Skeletal muscle satellite cell (primary cell): Measurements from ENCODE around the gene CALU.

ENCODE experiments used
- H3K27me3 ChIP-seq: 2 replicates; pipeline ENCODE4 v1.7.0; 2013; ENCODE audit warnings: low read length; ENCODE audit not compliant: control insufficient read depth, insufficient read depth
- H3K36me3 ChIP-seq: 2 replicates; pipeline ENCODE4 v1.7.0; 2013; ENCODE audit warnings: mild to moderate bottlenecking, control low read depth, low read length; ENCODE audit not compliant: insufficient read depth
- H3K4me1 ChIP-seq: 2 replicates; pipeline ENCODE4 v1.7.0; 2013; ENCODE audit warnings: low read length; ENCODE audit not compliant: control insufficient read depth, insufficient read depth
- H3K4me2 ChIP-seq: 2 replicates; pipeline ENCODE4 v1.7.0; 2013; ENCODE audit warnings: mild to moderate bottlenecking, low read length
- H3K4me3 ChIP-seq: 2 replicates; pipeline ENCODE4 v1.7.0; 2013; ENCODE audit warnings: low read length
- H3K9ac ChIP-seq: 2 replicates; pipeline ENCODE4 v1.7.0; 2013; ENCODE audit warnings: mild to moderate bottlenecking, low read depth, low read length, moderate library complexity
- H3K9me3 ChIP-seq: replicated peaks from 2 replicates; pipeline ENCODE4 v1.7.0; 2013; ENCODE audit warnings: mild to moderate bottlenecking, control low read depth, low read length

The CALU gene

DNA sequence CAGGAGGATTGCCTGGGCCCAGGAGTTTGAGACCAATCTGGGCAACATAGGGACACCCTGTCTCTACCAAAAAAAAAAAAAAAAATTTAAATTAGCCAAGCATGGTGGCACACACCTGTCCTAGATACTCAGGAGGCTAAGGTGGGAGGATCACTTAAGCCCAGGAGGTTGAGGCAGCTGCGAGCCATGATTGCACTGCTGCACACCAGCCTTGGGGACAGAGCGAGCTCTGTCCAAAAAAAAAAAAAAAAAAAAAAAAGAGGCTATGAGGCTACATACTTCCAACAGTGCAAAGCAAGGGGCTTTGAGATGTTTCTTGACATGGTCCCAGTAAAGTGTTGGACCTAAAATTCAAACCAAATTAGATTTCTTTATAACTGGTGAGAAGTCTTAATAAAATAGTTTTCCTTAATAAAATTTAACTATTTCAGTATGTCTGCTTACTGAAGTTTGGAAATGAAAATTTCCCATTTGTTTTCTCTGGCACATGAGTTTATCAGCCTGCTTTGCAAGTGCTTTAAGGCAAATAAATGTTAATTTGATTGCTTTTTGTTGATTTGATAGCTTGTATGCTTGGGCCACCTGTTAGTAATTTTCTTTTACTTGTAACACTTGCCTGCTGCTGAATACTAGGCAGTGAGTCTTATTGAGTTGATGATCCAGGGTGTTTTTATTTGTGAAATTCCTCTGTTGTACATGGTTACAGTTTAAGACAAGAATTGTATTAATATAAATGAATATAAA is 16.1 kb downstream of the CALU start:
- Histone ChIP-seq H3K27me3 (no peaks in the 10 kb centered on the region), H3K4me1 (peaks cover 36% of the 10 kb centered on the region), H3K4me2 (peak overlapping the region; percentile 46), H3K9ac (peak overlapping the region; percentile 41), H3K9me3 (no peaks in the 10 kb centered on the region), H3K4me3 (no peak overlapping the region), H3K36me3 (peaks cover 88% of the 10 kb centered on the region)

DNA sequence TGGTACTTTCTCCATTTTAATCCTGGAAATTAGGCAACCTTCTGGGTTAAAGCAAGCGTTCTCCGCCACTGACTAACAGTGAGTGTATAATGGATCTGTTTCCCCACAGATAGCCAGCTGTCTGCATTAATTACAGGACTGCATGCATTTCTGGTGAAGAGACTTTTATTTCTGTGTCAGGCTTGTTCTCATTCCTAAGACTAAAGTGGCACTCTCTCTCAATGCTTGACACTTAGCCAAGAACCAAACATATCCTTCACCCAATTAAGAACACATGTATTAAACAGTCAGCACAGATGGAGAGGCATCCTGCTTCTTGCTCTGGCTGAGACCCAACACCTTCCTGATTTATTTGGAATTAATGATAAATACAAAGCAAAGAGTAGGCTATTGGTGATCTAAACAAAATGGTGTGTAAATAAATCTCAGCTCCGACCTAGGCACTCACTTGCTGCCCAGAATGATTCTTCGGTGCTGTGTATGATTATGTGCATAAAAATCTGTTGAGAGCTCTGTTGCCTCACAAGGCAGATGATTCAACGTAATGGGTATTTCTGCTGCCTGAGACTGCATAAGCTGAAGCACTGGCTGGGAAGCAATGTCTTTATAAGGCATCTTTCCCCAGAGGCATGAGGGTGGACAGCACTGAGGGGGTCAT is 16.8 kb downstream of the CALU start:
- peak overlapping the region; percentile 49 for H3K4me2 ChIP-seq
- H3K4me1 ChIP-seq: peaks cover 36% of the 10 kb centered on the region
- H3K27me3 ChIP-seq: no peaks in the 10 kb centered on the region
- H3K4me3 ChIP-seq: no peak overlapping the region
- peak overlapping the region; percentile 40 for H3K9ac ChIP-seq
- no peaks in the 10 kb centered on the region for H3K9me3 ChIP-seq
- peaks cover 88% of the 10 kb centered on the region for H3K36me3 ChIP-seq

DNA sequence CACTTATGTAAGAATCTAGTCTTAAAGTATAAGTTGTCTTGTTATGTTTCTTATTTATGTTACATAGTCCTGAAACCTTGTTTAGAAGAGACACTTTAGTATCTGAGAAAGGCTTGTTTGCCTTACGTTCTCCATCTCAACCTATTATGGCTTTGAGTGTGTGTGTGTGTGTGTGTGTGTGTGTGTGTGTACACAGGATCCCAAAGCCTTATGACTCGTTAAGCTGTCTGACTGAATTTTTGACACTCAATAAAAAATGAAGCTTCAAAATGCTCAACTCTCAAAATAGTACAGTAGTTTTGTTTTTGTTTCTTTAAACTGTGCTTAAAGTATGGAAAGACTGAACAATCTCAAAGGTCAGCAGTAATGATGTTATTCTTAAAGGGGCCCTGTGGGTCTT is 18.0 kb downstream of the CALU start:
- Histone ChIP-seq H3K9me3 (no peaks in the 10 kb centered on the region), H3K4me3 (no peak overlapping the region), H3K4me1 (peaks cover 36% of the 10 kb centered on the region), H3K9ac (peak overlapping the region; percentile 40), H3K27me3 (no peaks in the 10 kb centered on the region), H3K4me2 (no peak overlapping the region), H3K36me3 (peaks cover 91% of the 10 kb centered on the region)

DNA sequence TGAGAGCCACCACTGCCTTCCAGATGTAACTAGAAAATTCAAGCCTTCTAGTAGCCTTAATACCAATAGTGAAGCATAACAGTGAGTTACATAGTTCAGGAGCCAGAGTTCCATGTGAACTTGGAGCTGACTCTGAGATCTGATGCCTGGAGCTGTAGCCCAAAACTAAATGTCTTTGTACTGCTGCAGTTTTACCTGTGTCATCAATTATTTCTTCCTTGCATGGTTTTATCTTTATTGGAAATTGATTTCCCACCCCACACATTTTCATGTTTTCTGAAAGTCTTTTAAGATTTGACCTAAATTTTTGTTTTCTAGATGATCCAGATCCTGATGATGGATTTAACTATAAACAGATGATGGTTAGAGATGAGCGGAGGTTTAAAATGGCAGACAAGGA is 19.4 kb downstream of the CALU start:
- H3K27me3 ChIP-seq: no peaks in the 10 kb centered on the region
- no peak overlapping the region for H3K4me2 ChIP-seq
- no peak overlapping the region for H3K9ac ChIP-seq
- H3K4me1 ChIP-seq: peaks cover 36% of the 10 kb centered on the region
- H3K9me3 ChIP-seq: no peaks in the 10 kb centered on the region
- peaks cover 88% of the 10 kb centered on the region for H3K36me3 ChIP-seq
- no peak overlapping the region for H3K4me3 ChIP-seq

GRCh38 chr7:128759242-128759641 is 20.1 kb downstream of the CALU start:
- no peak overlapping the region for H3K4me2 ChIP-seq
- no peak overlapping the region for H3K9ac ChIP-seq
- H3K4me3 ChIP-seq: no peak overlapping the region
- H3K27me3 ChIP-seq: no peaks in the 10 kb centered on the region
- peaks cover 89% of the 10 kb centered on the region for H3K36me3 ChIP-seq
- H3K9me3 ChIP-seq: no peaks in the 10 kb centered on the region
- H3K4me1 ChIP-seq: peaks cover 31% of the 10 kb centered on the region

DNA sequence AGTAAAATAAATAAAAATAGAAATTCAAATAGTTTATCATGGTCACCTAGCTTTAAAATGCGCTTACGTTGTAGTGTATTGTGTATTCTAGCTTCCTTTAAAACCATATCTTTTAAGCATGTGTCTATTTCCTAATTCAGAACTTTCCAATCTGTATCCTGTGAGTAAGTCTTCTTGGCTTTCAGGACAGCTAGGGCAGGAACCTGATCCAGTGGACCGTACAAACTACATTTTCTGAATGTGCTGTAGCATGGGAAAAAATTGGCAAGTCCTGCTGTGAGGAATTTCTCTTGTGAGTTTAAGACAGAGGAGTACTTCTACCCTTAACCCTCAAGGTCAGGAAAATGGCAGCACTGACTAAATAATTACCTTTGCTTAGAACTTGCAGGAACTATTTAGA is 24.4 kb downstream of the CALU start:
- Histone ChIP-seq H3K9me3 (no peaks in the 10 kb centered on the region), H3K9ac (no peak overlapping the region), H3K4me1 (no peaks in the 10 kb centered on the region), H3K36me3 (peaks cover 88% of the 10 kb centered on the region), H3K27me3 (no peaks in the 10 kb centered on the region), H3K4me3 (no peak overlapping the region), H3K4me2 (no peak overlapping the region)

GRCh38 chr7:128767475-128768110 is 28.4 kb downstream of the CALU start:
- no peak overlapping the region for H3K4me2 ChIP-seq
- no peaks in the 10 kb centered on the region for H3K9me3 ChIP-seq
- H3K4me3 ChIP-seq: no peak overlapping the region
- H3K36me3 ChIP-seq: peaks cover 91% of the 10 kb centered on the region
- no peaks in the 10 kb centered on the region for H3K4me1 ChIP-seq
- no peaks in the 10 kb centered on the region for H3K27me3 ChIP-seq
- H3K9ac ChIP-seq: no peak overlapping the region

DNA sequence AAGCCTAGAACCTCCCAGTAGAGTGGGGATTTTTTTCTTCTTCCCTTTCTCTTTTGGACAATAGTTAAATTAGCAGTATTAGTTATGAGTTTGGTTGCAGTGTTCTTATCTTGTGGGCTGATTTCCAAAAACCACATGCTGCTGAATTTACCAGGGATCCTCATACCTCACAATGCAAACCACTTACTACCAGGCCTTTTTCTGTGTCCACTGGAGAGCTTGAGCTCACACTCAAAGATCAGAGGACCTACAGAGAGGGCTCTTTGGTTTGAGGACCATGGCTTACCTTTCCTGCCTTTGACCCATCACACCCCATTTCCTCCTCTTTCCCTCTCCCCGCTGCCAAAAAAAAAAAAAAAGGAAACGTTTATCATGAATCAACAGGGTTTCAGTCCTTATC is 31.1 kb downstream of the CALU start:
- no peak overlapping the region for H3K4me2 ChIP-seq
- peaks cover 91% of the 10 kb centered on the region for H3K36me3 ChIP-seq
- no peaks in the 10 kb centered on the region for H3K4me1 ChIP-seq
- no peak overlapping the region for H3K9ac ChIP-seq
- H3K4me3 ChIP-seq: no peak overlapping the region
- H3K9me3 ChIP-seq: no peaks in the 10 kb centered on the region
- H3K27me3 ChIP-seq: no peaks in the 10 kb centered on the region

- no peaks in the 10 kb centered on the region for H3K27me3 ChIP-seq
- peaks cover 63% of the 10 kb centered on the region for H3K36me3 ChIP-seq
- H3K4me3 ChIP-seq: no peak overlapping the region
- H3K9ac ChIP-seq: no peak overlapping the region
- peaks cover 3% of the 10 kb centered on the region for H3K9me3 ChIP-seq
- H3K4me2 ChIP-seq: no peak overlapping the region
- H3K4me1 ChIP-seq: no peaks in the 10 kb centered on the region
These were observed 34.4 kb downstream of the CALU start for GRCh38 chr7:128773604-128774003.

DNA sequence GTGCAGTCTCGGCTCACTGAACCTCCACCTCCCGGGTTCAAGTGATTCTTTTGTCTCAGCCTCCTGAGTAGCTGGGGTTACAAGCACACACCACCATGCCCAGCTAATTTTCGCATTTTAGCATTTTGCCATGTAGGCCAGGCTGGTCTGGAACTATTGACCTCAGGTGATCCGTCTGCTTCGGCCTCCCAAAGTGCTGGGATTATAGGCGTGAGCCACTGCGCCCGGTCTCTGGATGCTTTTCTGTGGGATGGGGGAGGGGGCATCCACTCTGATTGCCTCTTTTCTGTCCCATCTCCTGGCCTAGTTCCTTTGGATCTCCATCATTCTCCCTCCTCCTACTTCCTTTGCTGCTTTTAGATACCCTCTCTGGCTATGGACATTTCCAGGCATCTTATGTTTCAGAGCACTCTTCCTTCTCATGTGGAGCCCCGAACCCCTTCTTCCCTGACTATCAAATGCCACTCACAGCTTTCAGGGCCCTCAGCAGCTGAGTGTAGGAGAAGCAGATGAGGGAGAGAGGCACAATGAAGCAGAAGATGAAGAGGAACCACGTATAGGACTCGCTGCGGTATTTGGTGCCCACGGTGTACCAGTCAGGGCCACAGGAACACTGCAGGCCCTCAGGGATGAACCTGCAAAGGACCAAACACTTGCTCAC is 35.0 kb downstream of the CALU start:
- Histone ChIP-seq H3K36me3 (peaks cover 58% of the 10 kb centered on the region), H3K4me3 (no peak overlapping the region), H3K27me3 (no peaks in the 10 kb centered on the region), H3K4me1 (no peaks in the 10 kb centered on the region), H3K9ac (no peak overlapping the region), H3K9me3 (peaks cover 3% of the 10 kb centered on the region), H3K4me2 (no peak overlapping the region)

- no peak overlapping the region for H3K4me2 ChIP-seq
- H3K4me3 ChIP-seq: no peak overlapping the region
- H3K27me3 ChIP-seq: no peaks in the 10 kb centered on the region
- H3K9me3 ChIP-seq: peaks cover 3% of the 10 kb centered on the region
- H3K4me1 ChIP-seq: no peaks in the 10 kb centered on the region
- H3K9ac ChIP-seq: no peak overlapping the region
- peaks cover 50% of the 10 kb centered on the region for H3K36me3 ChIP-seq
These were observed 35.8 kb downstream of the CALU start for GRCh38 chr7:128774921-128775320.
